ENCODE data around the gene RAPGEF5. TPM values are rescaled to one million over a fixed set of nuclear protein-coding genes. Genes with fewer than 3 reads are reported as not detected.
"Not testable (repeated sequence)": the region's sequence is repeated elsewhere in the genome, so short reads cannot be mapped to it uniquely, and the experiment has no call there.

RAPGEF5 gene
- polyA plus RNA-seq, 1 donor, result 14.6 TPM

DNA sequence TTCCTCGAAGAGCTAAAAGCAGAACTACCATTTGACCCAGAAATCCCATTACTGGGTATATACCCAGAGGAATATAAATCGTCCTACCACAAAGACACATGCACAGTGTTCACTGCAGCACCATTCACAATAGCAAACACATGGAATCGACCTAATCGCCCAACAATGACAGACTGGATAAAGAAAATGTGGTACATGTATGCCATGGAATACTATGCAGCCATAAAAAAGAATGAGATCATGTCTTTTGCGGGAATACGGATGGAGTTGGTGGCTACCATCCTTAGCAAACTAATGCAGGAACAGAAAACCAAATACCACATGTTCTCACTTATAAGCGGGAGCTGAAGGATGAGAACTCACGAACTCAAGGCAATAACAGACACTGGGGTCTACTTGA, 276.7 kb downstream of the RAPGEF5 start:
- not testable (repeated sequence) for DNase-seq

DNA sequence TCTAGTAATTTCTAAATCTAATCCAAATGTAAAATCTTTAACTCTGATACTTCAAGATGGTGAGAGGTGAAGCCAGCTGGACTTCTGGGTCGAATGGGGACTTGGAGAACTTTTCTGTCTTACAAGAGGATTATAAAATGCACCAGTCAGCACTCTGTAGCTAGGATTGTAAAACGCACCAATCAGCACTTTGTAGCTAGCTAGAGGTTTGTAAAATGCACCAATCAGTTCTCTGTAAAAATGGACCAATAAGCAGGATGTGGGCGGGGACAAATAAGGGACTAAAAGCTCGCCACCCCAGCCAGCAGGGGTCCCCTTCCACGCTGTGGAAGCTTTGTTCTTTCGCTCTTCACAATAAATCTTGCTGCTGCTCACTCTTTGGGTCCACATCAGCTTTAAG, 278.1 kb downstream of the RAPGEF5 start:
- DNase-seq, result not testable (repeated sequence)

DNA sequence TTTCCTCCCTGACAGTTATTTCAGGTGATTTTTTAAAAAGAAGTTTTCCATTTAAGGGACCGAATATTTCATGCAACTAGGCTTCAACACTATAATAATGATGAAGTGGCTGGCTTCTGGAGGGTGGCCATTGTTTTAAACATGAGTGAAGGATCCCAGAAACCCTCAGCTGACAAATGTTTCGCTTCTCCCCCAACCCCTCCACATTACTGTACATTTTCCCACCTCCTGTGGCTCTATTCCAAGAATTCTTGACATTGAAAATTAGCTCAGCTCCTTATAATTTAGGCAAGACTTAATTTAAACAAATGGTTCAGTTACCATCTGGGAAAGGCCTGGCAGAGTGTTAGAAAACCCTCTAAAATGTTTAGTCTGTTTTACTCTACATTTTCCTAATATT, 281.4 kb downstream of the RAPGEF5 start:
- no peak for DNase-seq

DNA sequence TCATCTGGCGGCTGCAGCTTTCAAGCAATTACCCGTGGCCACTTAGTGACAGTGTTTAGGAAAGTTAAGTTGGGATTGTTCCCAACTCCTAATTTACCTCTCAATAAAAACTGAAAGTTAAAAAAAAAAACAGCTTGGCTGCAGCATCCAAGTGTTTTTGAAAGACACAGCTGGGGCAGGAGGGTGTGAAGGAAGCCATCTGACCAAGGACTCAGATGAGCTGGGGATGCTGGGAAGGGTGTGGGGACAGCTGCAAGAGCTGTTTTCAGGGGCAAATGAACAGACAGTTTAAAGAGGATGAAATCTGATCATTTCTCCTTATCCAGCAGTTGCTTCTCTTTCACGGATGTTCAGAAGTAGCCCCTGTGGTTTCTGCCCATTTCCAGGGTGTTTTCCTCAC, 282.1 kb downstream of the RAPGEF5 start:
- no peak for DNase-seq

Other genes with a start within 250 kb of the RAPGEF5 start
- 1.8 TPM for gene STEAP1B, start 143.0 kb upstream of the RAPGEF5 start, polyA plus RNA-seq (ENCODE audit: insufficient read length)